Smooth muscle cell (in vitro differentiated cells): ENCODE data around the gene ECE1. TPM values are rescaled to one million over a fixed set of nuclear protein-coding genes. Genes with fewer than 3 reads are reported as not detected.
"Not testable (repeated sequence)": the region's sequence is repeated elsewhere in the genome, so short reads cannot be mapped to it uniquely, and the experiment has no call there.

Source experiments
- DNase-seq: peaks from one replicate; lab custom pipeline; 2025; ENCODE audit not compliant: unreplicated experiment; lab: John Stamatoyannopoulos, UW
- H2AFZ ChIP-seq: fragments of 200-600 bp; sonication (generic); 2 replicates; pipeline ENCODE4 v1.6.0; 2016; ENCODE audit warnings: antibody characterized with exemption, low read depth, mild to moderate bottlenecking
- H3F3A ChIP-seq: fragments of 200-600 bp; sonication (generic); 2 replicates; pipeline ENCODE4 v1.6.0; 2017; ENCODE audit warnings: antibody characterized with exemption, low read depth
- H3K27ac ChIP-seq: fragments of 200-600 bp; sonication (generic); 2 replicates; pipeline ENCODE4 v1.5.1; 2016; ENCODE audit warnings: low read depth, mild to moderate bottlenecking
- H3K27me3 ChIP-seq: fragments of 200-600 bp; sonication (generic); 2 replicates; pipeline ENCODE4 v1.6.1; 2016; ENCODE audit warnings: low read depth, mild to moderate bottlenecking
- H3K36me3 ChIP-seq: fragments of 200-600 bp; sonication (generic); 2 replicates; pipeline ENCODE4 v1.5.1; 2016; ENCODE audit warnings: low read depth
- H3K4me1 ChIP-seq: fragments of 200-600 bp; sonication (generic); 2 replicates; pipeline ENCODE4 v1.5.1; 2016; ENCODE audit warnings: low read depth
- H3K4me2 ChIP-seq: fragments of 200-600 bp; sonication (generic); 2 replicates; pipeline ENCODE4 v1.6.0; 2016; ENCODE audit warnings: mild to moderate bottlenecking
- H3K4me3 ChIP-seq: fragments of 200-600 bp; sonication (generic); 2 replicates; pipeline ENCODE4 v1.5.1; 2016; ENCODE audit warnings: mild to moderate bottlenecking
- H3K79me2 ChIP-seq: fragments of 200-600 bp; sonication (generic); 2 replicates; pipeline ENCODE4 v1.6.0; 2016; ENCODE audit warnings: low read depth, mild to moderate bottlenecking
- H3K9ac ChIP-seq: fragments of 200-600 bp; sonication (generic); 2 replicates; pipeline ENCODE4 v1.6.0; 2016; ENCODE audit warnings: low read depth
- H3K9me3 ChIP-seq: fragments of 200-600 bp; sonication (generic); replicated peaks from 2 replicates; pipeline ENCODE4 v1.5.1; 2016; ENCODE audit warnings: low read depth
- H4K20me1 ChIP-seq: fragments of 200-600 bp; sonication (generic); 2 replicates; pipeline ENCODE4 v1.6.0; 2016; ENCODE audit warnings: low read depth
- CTCF ChIP-seq: fragments of 200-600 bp; sonication (generic); IDR thresholded peaks from 2 replicates; pipeline ENCODE4 v1.5.1; 2017; ENCODE audit warnings: borderline replicate concordance, mild to moderate bottlenecking, antibody characterized with exemption; ENCODE audit not compliant: insufficient read depth, poor library complexity, severe bottlenecking
- WGBS: methylation state at CpG from one replicate; pipeline ENCODE4 v1.1.7; 2016; ENCODE audit warnings: low lambda C conversion rate; 5-methylcytosine and 5-hydroxymethylcytosine counted together
- polyA plus RNA-seq: library from polyadenylated mRNA; unstranded; fragments of >200 nt; fragmentation: Nextera tagmentation; extraction: Ambion mirVana; gene quantifications from 2 replicates; pipeline ENCODE4 v1.2.1, GENCODE V29; 2016
- total RNA-seq: library from RNA; depleted of rRNA; stranded (reverse); fragments of >200 nt; gene quantifications from 2 replicates; pipeline ENCODE4 v1.2.3, GENCODE V29; 2014

ECE1 gene
- total and polyA plus RNA-seq, 2 experiments from 2014 or later = 108 to 129 TPM

DNA sequence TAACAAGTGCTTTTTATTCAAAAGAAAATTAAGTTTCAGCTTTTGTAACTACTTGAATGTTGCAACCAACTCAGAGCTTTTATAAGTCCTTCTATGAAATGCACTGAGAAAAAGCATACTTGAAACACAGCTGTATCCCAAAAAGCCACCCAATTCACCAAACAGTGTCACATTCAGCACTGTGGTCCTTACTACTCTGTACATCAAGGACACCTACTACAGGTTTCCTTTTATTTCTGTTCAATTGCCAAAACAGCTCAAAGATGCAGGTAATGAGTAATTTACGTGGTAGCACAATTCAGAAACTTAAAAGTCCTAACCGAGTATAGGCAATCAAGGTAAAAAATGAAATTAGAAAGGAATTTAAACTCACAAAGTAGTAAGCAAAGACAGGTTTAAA is 116.0 kb downstream of the ECE1 start:
- Histone ChIP-seq H3K36me3 (no peaks in the 10 kb centered on the region), H3K4me3 (peak overlapping the region; percentile 98), H3K4me2 (peak overlapping the region; percentile 88), H3K79me2 (peaks cover 67% of the 10 kb centered on the region), H3K4me1 (peaks cover 9% of the 10 kb centered on the region), H3K9ac (peak overlapping the region; percentile 89), H4K20me1 (peaks cover 56% of the 10 kb centered on the region), H3K27ac (peak overlapping the region; percentile 75), H3F3A (peaks cover 2% of the 10 kb centered on the region), H2AFZ (no peak overlapping the region), H3K27me3 (no peaks in the 10 kb centered on the region), H3K9me3 (no peaks in the 10 kb centered on the region)
- 71% methylated on average over 2 of the region's 2 CpGs for WGBS
- TF ChIP-seq CTCF = no peak
- DNase-seq = no peak

- H3K36me3 ChIP-seq, H3F3A ChIP-seq, H3K9me3 ChIP-seq, H3K4me3 ChIP-seq, H3K27ac ChIP-seq, H3K4me1 ChIP-seq, DNase-seq, H2AFZ ChIP-seq, H3K9ac ChIP-seq, H3K27me3 ChIP-seq, H3K4me2 ChIP-seq: not testable (repeated sequence)
- Histone ChIP-seq H4K20me1 (peaks cover 67% of the 10 kb centered on the region), H3K79me2 (peaks cover 78% of the 10 kb centered on the region)
- WGBS = 89% methylated on average over 12 of the region's 12 CpGs
These were observed 117.2 kb downstream of the ECE1 start for GRCh38 chr1:21173096-21173495.

DNA sequence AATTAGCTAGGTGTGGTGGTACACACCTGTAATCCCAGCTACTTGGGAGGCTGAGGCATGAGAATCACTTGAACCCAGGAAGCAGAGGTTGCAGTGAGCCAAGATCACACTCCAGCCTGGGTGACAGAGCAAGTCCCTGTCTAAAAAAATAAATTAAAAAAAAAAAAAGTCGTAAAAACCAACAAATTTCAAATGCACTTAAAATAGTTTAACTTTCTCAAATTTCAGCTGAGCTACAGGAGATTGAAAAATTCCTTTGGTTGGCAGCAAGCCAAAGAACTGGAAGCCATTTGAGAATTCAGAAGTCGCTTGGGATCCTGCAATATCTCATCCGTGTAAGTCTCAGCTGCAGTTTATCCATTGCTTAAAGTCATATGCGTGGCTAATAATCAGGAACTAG is 119.4 kb downstream of the ECE1 start:
- not testable (repeated sequence) for H3K4me3 ChIP-seq, H3K9me3 ChIP-seq, H3K4me2 ChIP-seq, H3K4me1 ChIP-seq, H2AFZ ChIP-seq, H3K9ac ChIP-seq, DNase-seq, H3K27ac ChIP-seq, H3K36me3 ChIP-seq, H3K27me3 ChIP-seq, H3F3A ChIP-seq
- H4K20me1 ChIP-seq = peaks cover 86% of the 10 kb centered on the region
- WGBS = 72% methylated on average over 4 of the region's 4 CpGs
- peaks cover 100% of the 10 kb centered on the region for H3K79me2 ChIP-seq

DNA sequence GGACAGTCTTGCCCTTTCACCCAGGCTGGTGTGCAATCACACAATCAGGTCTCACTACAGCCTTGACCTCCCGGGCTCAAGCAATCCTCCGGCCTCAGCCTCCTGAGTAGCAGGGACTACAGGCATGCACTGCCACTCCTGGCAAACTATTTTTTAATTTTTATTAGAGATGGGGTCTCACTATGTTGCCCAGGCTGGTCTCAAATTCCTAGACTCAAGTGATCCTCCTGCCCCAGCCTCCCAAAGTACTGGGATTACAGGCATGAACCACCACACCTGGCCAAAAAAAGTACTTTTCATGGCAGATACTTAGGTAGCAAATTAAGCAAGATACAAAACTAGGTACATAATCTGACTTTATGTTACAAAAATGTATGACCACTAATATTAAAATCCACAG is 121.8 kb downstream of the ECE1 start:
- no peaks in the 10 kb centered on the region for H3K36me3 ChIP-seq
- WGBS = 100% methylated on average over 2 of the region's 2 CpGs
- DNase-seq = no peak

More for the DNA sequence above, 121.8 kb downstream of the ECE1 start:
- H3F3A ChIP-seq = no peaks in the 10 kb centered on the region
- H2AFZ ChIP-seq = no peak overlapping the region
- H3K27me3 ChIP-seq = no peaks in the 10 kb centered on the region
- H4K20me1 ChIP-seq = peaks cover 92% of the 10 kb centered on the region
- H3K4me3 ChIP-seq = no peak overlapping the region
- no peak overlapping the region for H3K4me2 ChIP-seq
- H3K4me1 ChIP-seq = no peaks in the 10 kb centered on the region
- H3K9me3 ChIP-seq = no peaks in the 10 kb centered on the region
- H3K79me2 ChIP-seq = peaks cover 100% of the 10 kb centered on the region
- TF ChIP-seq CTCF = no peak
- no peak overlapping the region for H3K9ac ChIP-seq
- H3K27ac ChIP-seq = no peak overlapping the region

Other genes with a start within 250 kb of the ECE1 start
- 49.5 and 56.2 TPM in 2 replicates for gene EIF4G3, start 113.6 kb downstream of the ECE1 start, total RNA-seq
- gene EIF4G3, start 113.6 kb downstream of the ECE1 start, polyA plus RNA-seq = 26.1 and 31.5 TPM in 2 replicates
- 11.0 and 12.7 TPM in 2 replicates for gene NBPF3, start 149.7 kb upstream of the ECE1 start, total RNA-seq
- 2.9 and 7.5 TPM in 2 replicates for gene NBPF3, start 149.7 kb upstream of the ECE1 start, polyA plus RNA-seq
- gene ALPL, start 219.0 kb upstream of the ECE1 start, total RNA-seq = 4.6 and 5.4 TPM in 2 replicates
- 8.3 and 10.3 TPM in 2 replicates for gene ALPL, start 219.0 kb upstream of the ECE1 start, polyA plus RNA-seq